GM18498 (cell line): ENCODE data around the gene HCAR3.
"Not testable (repeated sequence)": the region's sequence is repeated elsewhere in the genome, so short reads cannot be mapped to it uniquely, and the experiment has no call there.

ENCODE experiments used
- ATAC-seq: cut with Tn5 transposase; IDR thresholded peaks from one replicate; pipeline ENCODE4 v1.9.1; 2021; ENCODE audit warnings: mild to moderate bottlenecking, moderate library complexity; ENCODE audit not compliant: unreplicated experiment

Gene HCAR3

GRCh38 chr12:122724641-122725243 is 8.1 kb upstream of the HCAR3 start:
- no peak for ATAC-seq

- no peak for ATAC-seq
Observed at GRCh38 chr12:122722387-122722786, 5.8 kb upstream of the HCAR3 start.

- ATAC-seq: no peak
Observed at GRCh38 chr12:122721057-122721545, 4.5 kb upstream of the HCAR3 start.

GRCh38 chr12:122715211-122715610 is 1.4 kb downstream of the HCAR3 start:
- not testable (repeated sequence) for ATAC-seq

- ATAC-seq: not testable (repeated sequence)
Observed at GRCh38 chr12:122713491-122714188, 3.0 kb downstream of the HCAR3 start.

GRCh38 chr12:122711266-122711665 is 5.3 kb downstream of the HCAR3 start:
- not testable (repeated sequence) for ATAC-seq

- not testable (repeated sequence) for ATAC-seq
Observed at GRCh38 chr12:122710341-122710740, 6.3 kb downstream of the HCAR3 start.

GRCh38 chr12:122709287-122709686 is 7.3 kb downstream of the HCAR3 start:
- ATAC-seq: not testable (repeated sequence)

GRCh38 chr12:122703841-122704240 is 12.8 kb downstream of the HCAR3 start:
- ATAC-seq: not testable (repeated sequence)

GRCh38 chr12:122702890-122703611 is 13.6 kb downstream of the HCAR3 start, which contains the start of gene HCAR2:
TSS of gene HCAR2 (minus strand) at chr12:122703357. CDS start at chr12:122703283, 74 bp downstream.
- ATAC-seq: not testable (repeated sequence)

- not testable (repeated sequence) for ATAC-seq
Observed at GRCh38 chr12:122701481-122701880, 15.1 kb downstream of the HCAR3 start.

GRCh38 chr12:122700038-122700710 is 16.4 kb downstream of the HCAR3 start:
- not testable (repeated sequence) for ATAC-seq

- not testable (repeated sequence) for ATAC-seq
Observed at GRCh38 chr12:122696922-122697321, 19.7 kb downstream of the HCAR3 start.

- no peak for ATAC-seq
Observed at GRCh38 chr12:122691566-122691965, 25.0 kb downstream of the HCAR3 start.

- ATAC-seq: no peak
Observed at GRCh38 chr12:122688291-122688690, 28.3 kb downstream of the HCAR3 start.

GRCh38 chr12:122687086-122687485 is 29.5 kb downstream of the HCAR3 start:
- ATAC-seq: no peak

- no peak for ATAC-seq
Observed at GRCh38 chr12:122686538-122686937, 30.1 kb downstream of the HCAR3 start.

- ATAC-seq: no peak
Observed at GRCh38 chr12:122684297-122684813, 32.3 kb downstream of the HCAR3 start.

GRCh38 chr12:122681814-122682213 is 34.8 kb downstream of the HCAR3 start:
- ATAC-seq: no peak

- ATAC-seq: not testable (repeated sequence)
Observed at GRCh38 chr12:122680989-122681388, 35.6 kb downstream of the HCAR3 start.

GRCh38 chr12:122676781-122677180 is 39.8 kb downstream of the HCAR3 start:
- ATAC-seq: not testable (repeated sequence)
